IPS DF 4.7 (cell line): Measurements from ENCODE around the gene MFAP4.

Experiments
- DNase-seq: peaks from one replicate; pipeline ENCODE4 v3.0.0-alpha.2; 2013; ENCODE audit warnings: low spot score; ENCODE audit errors: extremely low read depth

The MFAP4 gene

GRCh38 chr17:19410091-19410490, 23.1 kb upstream of the MFAP4 start:
- no peak for DNase-seq

GRCh38 chr17:19409509-19409908, 22.5 kb upstream of the MFAP4 start:
- DNase-seq, result no peak

- no peak for DNase-seq
Observed at GRCh38 chr17:19409066-19409465, 22.1 kb upstream of the MFAP4 start.

- DNase-seq, result no peak
Observed at GRCh38 chr17:19408346-19408710, 21.3 kb upstream of the MFAP4 start.

GRCh38 chr17:19407601-19408345, 20.8 kb upstream of the MFAP4 start:
- no peak for DNase-seq

- no peak for DNase-seq
Observed at GRCh38 chr17:19405114-19405513, 18.1 kb upstream of the MFAP4 start.

GRCh38 chr17:19404264-19404663, 17.3 kb upstream of the MFAP4 start:
- DNase-seq, result no peak

- DNase-seq, result no peak
Observed at GRCh38 chr17:19403021-19403420, 16.0 kb upstream of the MFAP4 start.

GRCh38 chr17:19402171-19402570, 15.2 kb upstream of the MFAP4 start:
- no peak for DNase-seq

GRCh38 chr17:19401321-19402010, 14.5 kb upstream of the MFAP4 start:
- no peak for DNase-seq

- DNase-seq, result no peak
Observed at GRCh38 chr17:19399750-19400450, 12.9 kb upstream of the MFAP4 start.

- no peak for DNase-seq
Observed at GRCh38 chr17:19398301-19399181, 11.6 kb upstream of the MFAP4 start.

GRCh38 chr17:19397556-19398041, 10.6 kb upstream of the MFAP4 start:
- no peak for DNase-seq

- DNase-seq, result no peak
Observed at GRCh38 chr17:19392303-19392702, 5.3 kb upstream of the MFAP4 start.

- DNase-seq, result no peak
Observed at GRCh38 chr17:19391432-19391831, 4.4 kb upstream of the MFAP4 start.

- no peak for DNase-seq
Observed at GRCh38 chr17:19390951-19391350, 4.0 kb upstream of the MFAP4 start.

- no peak for DNase-seq
Observed at GRCh38 chr17:19388791-19389785, 2.1 kb upstream of the MFAP4 start.

GRCh38 chr17:19387921-19388521, 1.0 kb upstream of the MFAP4 start:
- DNase-seq, result no peak

- DNase-seq, result no peak
Observed at GRCh38 chr17:19386051-19386929, 700 bp downstream of the MFAP4 start.
